Lung (tissue), 12 donors: ENCODE measurements around the gene TMEM132A. TPM values are rescaled to one million over a fixed set of nuclear protein-coding genes. Genes with fewer than 3 reads are reported as not detected.
A peak's percentile ranks its signal among the peaks of the same experiment; 100 is the strongest.

Source experiments
- ATAC-seq: fragments of 200-7000 bp; cut with Tn5 transposase; one replicate; pipeline ENCODE4 v1.9.1; 2020; ENCODE audit warnings: moderate number of reproducible peaks; ENCODE audit not compliant: insufficient read depth, low FRiP score
- DNase-seq, 3 donors: peaks; one replicate each; pipeline ENCODE4 v3.0.0-alpha.2; 2013 to 2017
- H3K27ac ChIP-seq, 2 donors: one replicate each; pipeline ENCODE4 v1.5.1; 2013; ENCODE audit warnings: mild to moderate bottlenecking in 2 of 2, moderate library complexity in 2 of 2, control low read depth in 1 of 2, inconsistent platforms in 1 of 2, low read depth in 1 of 2, low read length in 1 of 2
- H3K27me3 ChIP-seq, 3 donors: one replicate each; pipeline ENCODE4 v1.5.1; 2013; ENCODE audit warnings: low read length in 2 of 3; ENCODE audit not compliant: control insufficient read depth in 3 of 3, insufficient read depth in 3 of 3
- H3K36me3 ChIP-seq, 4 donors: one replicate each; pipeline ENCODE4 v1.5.1; 2013; ENCODE audit warnings: low read length in 4 of 4, mild to moderate bottlenecking in 1 of 4, moderate library complexity in 1 of 4; ENCODE audit not compliant: control insufficient read depth in 4 of 4, insufficient read depth in 4 of 4
- H3K4me1 ChIP-seq, 5 donors: one replicate each; pipeline ENCODE4 v1.5.1; 2013; ENCODE audit warnings: low read length in 5 of 5, mild to moderate bottlenecking in 2 of 5, moderate library complexity in 1 of 5; ENCODE audit not compliant: control insufficient read depth in 5 of 5, insufficient read depth in 5 of 5
- H3K4me3 ChIP-seq: one replicate; pipeline ENCODE4 v1.5.1; 2013; ENCODE audit warnings: mild to moderate bottlenecking, control low read depth, moderate library complexity
- H3K9ac ChIP-seq, 2 donors: one replicate each; pipeline ENCODE4 v1.5.1; 2013; ENCODE audit warnings: low read length in 2 of 2, control low read depth in 1 of 2; ENCODE audit not compliant: insufficient read depth in 1 of 2
- H3K9me3 ChIP-seq, 4 donors: one replicate each; pipeline ENCODE4 v1.5.1; 2013; ENCODE audit warnings: low read length in 3 of 4, mild to moderate bottlenecking in 1 of 4, moderate library complexity in 1 of 4; ENCODE audit not compliant: control insufficient read depth in 4 of 4, insufficient read depth in 3 of 4
- CTCF ChIP-seq: IDR thresholded peaks from 2 replicates; pipeline ENCODE4 v1.5.1; 2012; ENCODE audit warnings: mild to moderate bottlenecking; ENCODE audit errors: control extremely low read depth, extremely low read depth
- WGBS, 2 donors: extraction: QIAGEN DNeasy Blood & Tissue Kit; methylation state at CpG; one replicate each; pipeline ENCODE4 v1.1.7; 2013; 5-methylcytosine and 5-hydroxymethylcytosine counted together
- polyA plus RNA-seq, 2 donors: library from polyadenylated mRNA; stranded (reverse); fragments of 200-250 nt; gene quantifications; one replicate each; pipeline ENCODE4 v1.2.1, GENCODE V29; 2013
- total RNA-seq, 2 donors: library from RNA; depleted of rRNA in 1 of 2; stranded (reverse); fragments of >200 nt in 1 of 2; gene quantifications; one replicate each; pipeline ENCODE4 v1.2.1, GENCODE V29; 2014 to 2021
- donor health status: control.
- donor health status: control.
- donor health status: Bipolar disorder and iron deficiency.
- donor health status: healthy.
- donor health status: DM: yes; HTN: yes; CAD: no.

Gene TMEM132A
- total and polyA plus RNA-seq, 4 donors: 6.7 to 20.5 (median 17.5) TPM

GRCh38 chr11:60952742-60953170 lies 28.5 kb downstream of the TMEM132A start:
- Histone ChIP-seq H3K27me3 (peaks cover 0 to 4% (median 0%) of the 10 kb centered on the region in 3 donors), H3K4me1 (peaks cover 0 to 18% (median 4%) of the 10 kb centered on the region in 5 donors), H3K9me3 (no peaks in the 10 kb centered on the region), H3K4me3 (no peak overlapping the region), H3K9ac (peak overlapping the region in 1 of 2 donors; percentile 54), H3K27ac (peak overlapping the region; percentile 24 to 96), H3K36me3 (no peaks in the 10 kb centered on the region)
- ATAC-seq (no peak), DNase-seq (no peak)
- 9 to 12% methylated on average over 3 of the region's 3 CpGs for WGBS, 2 donors
- TF ChIP-seq CTCF: no peak

- H3K27ac ChIP-seq: peak overlapping the region in 1 of 2 donors; percentile 61
- H3K36me3 ChIP-seq: no peaks in the 10 kb centered on the region
- ATAC-seq: peak; percentile 5
- no peak overlapping the region for H3K4me3 ChIP-seq
- no peak for DNase-seq
- peaks cover 0 to 4% (median 0%) of the 10 kb centered on the region in 3 donors for H3K27me3 ChIP-seq
- TF ChIP-seq CTCF: no peak
- H3K4me1 ChIP-seq: peaks cover 0 to 18% (median 4%) of the 10 kb centered on the region in 5 donors
- WGBS, 2 donors: 60 to 70% methylated on average over 6 of the region's 6 CpGs
- H3K9me3 ChIP-seq: no peaks in the 10 kb centered on the region
- peak overlapping the region in 1 of 2 donors; percentile 23 for H3K9ac ChIP-seq
Measured at GRCh38 chr11:60953781-60954180, 29.5 kb downstream of the TMEM132A start.

GRCh38 chr11:60954421-60954820 lies 30.2 kb downstream of the TMEM132A start:
- WGBS, 2 donors: 64 to 75% methylated on average over 5 of the region's 5 CpGs
- Histone ChIP-seq H3K27me3 (peaks cover 0 to 4% (median 0%) of the 10 kb centered on the region in 3 donors), H3K36me3 (no peaks in the 10 kb centered on the region), H3K4me1 (peaks cover 0 to 18% (median 4%) of the 10 kb centered on the region in 5 donors), H3K9me3 (no peaks in the 10 kb centered on the region), H3K27ac (peak overlapping the region in 1 of 2 donors; percentile 12), H3K4me3 (no peak overlapping the region), H3K9ac (no peak overlapping the region)
- no peak for DNase-seq
- no peak for TF ChIP-seq CTCF
- no peak for ATAC-seq

- no peak for ATAC-seq
- peaks cover 0 to 18% (median 4%) of the 10 kb centered on the region in 5 donors for H3K4me1 ChIP-seq
- WGBS, 2 donors: 32 to 39% methylated on average over 5 of the region's 5 CpGs
- H3K36me3 ChIP-seq: no peaks in the 10 kb centered on the region
- no peaks in the 10 kb centered on the region for H3K27me3 ChIP-seq
- no peak overlapping the region for H3K4me3 ChIP-seq
- no peak overlapping the region for H3K9ac ChIP-seq
- no peak for TF ChIP-seq CTCF
- DNase-seq: no peak
- H3K27ac ChIP-seq: no peak overlapping the region
- no peaks in the 10 kb centered on the region for H3K9me3 ChIP-seq
Measured at GRCh38 chr11:60955571-60955970, 31.3 kb downstream of the TMEM132A start.
